Brain microvascular endothelial cell (primary cell): ENCODE results near the gene TMEM156.
"Not testable (repeated sequence)": the region's sequence is repeated elsewhere in the genome, so short reads cannot be mapped to it uniquely, and the experiment has no call there.

ENCODE experiments used
- DNase-seq: peaks from one replicate; pipeline ENCODE4 v3.0.0-alpha.2; 2020
- H3K27ac ChIP-seq: fragments of 250-450 bp; sonication (Bioruptor Pico); 2 replicates; pipeline ENCODE4 v1.5.1; 2020; ENCODE audit warnings: mild to moderate bottlenecking, moderate library complexity
- H3K27me3 ChIP-seq: fragments of 250-450 bp; sonication (Bioruptor Pico); replicated peaks from 2 replicates; pipeline ENCODE4 v1.5.1; 2020; ENCODE audit warnings: mild to moderate bottlenecking
- H3K36me3 ChIP-seq: fragments of 250-450 bp; sonication (Bioruptor Pico); replicated peaks from 2 replicates; pipeline ENCODE4 v1.5.1; 2020; ENCODE audit warnings: mild to moderate bottlenecking
- H3K4me3 ChIP-seq: 2 replicates; pipeline ENCODE4 v1.5.1; 2011; ENCODE audit warnings: low read depth, mild to moderate bottlenecking, control low read depth, low read length, moderate library complexity
- in situ Hi-C: cut with HindIII; loops from 2 replicates; pipeline ENCODE4 v1.10.0; 2017; ENCODE audit warnings: low sequenced_read_pairs, low pct_ligation_motif_present
- TF ChIP-seq, protein P1 (sequence below): IDR thresholded peaks from 2 replicates; pipeline ENCODE4 v1.5.1; 2011; ENCODE audit warnings: low read depth, mild to moderate bottlenecking, moderate library complexity, low read length, control low read depth, inconsistent platforms; ENCODE audit errors: missing control alignments

Gene TMEM156

DNA sequence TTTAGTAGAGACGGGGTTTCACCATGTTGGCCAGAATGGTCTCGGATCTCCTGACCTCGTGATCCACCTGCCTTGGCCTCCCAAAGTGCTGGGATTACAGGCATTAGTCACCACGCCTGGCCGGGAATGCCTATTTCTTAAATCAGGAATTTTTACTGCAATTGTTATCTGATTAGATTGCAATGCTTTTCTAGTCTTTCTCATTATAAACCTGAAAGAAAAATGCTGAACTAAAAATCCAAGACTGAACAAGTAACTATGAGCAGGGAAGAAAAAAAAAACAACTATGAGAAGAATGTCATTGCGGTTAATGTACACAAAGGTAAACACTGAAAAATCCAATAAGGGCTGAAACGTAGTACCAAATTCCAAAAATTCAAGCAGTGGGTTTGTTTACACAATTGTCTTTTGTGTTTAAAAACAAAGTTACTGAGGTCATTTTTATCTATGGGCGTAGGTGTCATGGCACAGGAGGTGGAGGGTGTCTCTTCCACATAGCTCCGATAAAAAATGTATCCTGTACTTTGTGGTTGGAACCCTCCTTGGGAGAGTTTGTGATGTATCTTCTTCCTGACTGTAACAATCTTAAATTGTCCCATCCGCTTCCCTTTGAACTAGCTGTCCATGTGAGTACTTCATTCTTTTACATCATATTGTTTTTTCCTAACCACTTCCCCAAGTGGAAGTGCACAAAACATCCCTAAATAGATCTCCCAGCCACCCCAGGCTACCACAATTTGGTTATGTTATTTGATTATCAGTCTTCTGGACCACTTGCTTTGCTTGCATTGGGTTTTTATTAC is 11.1 kb upstream of the TMEM156 start:
- H3K36me3 ChIP-seq: no peaks in the 10 kb centered on the region
- in situ Hi-C loops: no loop called here
- peak overlapping the region; percentile 71 for H3K4me3 ChIP-seq
- peak; percentile 66 for DNase-seq
- no peaks in the 10 kb centered on the region for H3K27me3 ChIP-seq
- peak overlapping the region; percentile 99 for H3K27ac ChIP-seq
- TF ChIP-seq, protein P1, sequence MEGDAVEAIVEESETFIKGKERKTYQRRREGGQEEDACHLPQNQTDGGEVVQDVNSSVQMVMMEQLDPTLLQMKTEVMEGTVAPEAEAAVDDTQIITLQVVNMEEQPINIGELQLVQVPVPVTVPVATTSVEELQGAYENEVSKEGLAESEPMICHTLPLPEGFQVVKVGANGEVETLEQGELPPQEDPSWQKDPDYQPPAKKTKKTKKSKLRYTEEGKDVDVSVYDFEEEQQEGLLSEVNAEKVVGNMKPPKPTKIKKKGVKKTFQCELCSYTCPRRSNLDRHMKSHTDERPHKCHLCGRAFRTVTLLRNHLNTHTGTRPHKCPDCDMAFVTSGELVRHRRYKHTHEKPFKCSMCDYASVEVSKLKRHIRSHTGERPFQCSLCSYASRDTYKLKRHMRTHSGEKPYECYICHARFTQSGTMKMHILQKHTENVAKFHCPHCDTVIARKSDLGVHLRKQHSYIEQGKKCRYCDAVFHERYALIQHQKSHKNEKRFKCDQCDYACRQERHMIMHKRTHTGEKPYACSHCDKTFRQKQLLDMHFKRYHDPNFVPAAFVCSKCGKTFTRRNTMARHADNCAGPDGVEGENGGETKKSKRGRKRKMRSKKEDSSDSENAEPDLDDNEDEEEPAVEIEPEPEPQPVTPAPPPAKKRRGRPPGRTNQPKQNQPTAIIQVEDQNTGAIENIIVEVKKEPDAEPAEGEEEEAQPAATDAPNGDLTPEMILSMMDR: no peak

DNA sequence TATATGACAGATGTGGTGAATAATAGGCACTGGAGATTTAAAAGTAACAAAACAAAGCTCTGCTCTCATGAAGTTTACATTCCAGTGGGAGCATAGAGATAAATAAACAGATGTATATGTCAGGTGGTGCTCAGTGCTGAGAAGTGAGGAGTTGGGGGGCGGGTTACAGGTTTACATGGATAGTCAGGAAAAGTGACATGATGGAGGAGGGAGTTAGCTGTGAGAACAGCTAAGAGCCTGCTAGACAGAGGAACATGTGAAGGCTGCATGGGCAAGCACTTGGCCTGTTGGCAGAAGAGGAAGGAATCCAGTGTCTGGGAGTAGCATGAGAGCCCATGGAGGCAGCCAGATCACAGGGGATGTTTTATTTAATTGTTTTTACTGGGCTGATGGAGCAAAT is 10.2 kb upstream of the TMEM156 start:
- H3K27ac ChIP-seq: peak overlapping the region; percentile 99
- in situ Hi-C loops: no loop called here

DNA sequence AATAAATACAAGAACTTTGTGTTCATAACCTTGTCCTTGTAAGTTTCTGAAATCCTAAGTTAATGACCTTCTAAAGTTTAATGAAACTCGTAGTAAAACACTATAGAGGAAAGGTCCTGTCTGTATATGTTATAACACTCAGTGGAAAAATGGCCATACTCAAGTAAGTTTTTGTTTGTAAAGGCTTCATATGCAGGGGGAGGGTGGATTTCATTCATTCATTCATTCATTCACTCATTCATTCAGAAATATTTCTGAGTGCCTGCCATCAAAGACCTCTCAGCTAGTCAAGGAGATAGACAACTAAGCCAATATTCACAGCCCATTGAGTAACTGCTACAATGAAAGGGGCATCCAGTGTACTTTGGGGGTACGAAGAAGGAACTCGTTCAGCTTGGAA is 6.9 kb upstream of the TMEM156 start:
- H3K27ac ChIP-seq: no peak overlapping the region
- H3K27me3 ChIP-seq: no peaks in the 10 kb centered on the region
- in situ Hi-C loops: no loop called here
- no peak for DNase-seq
- TF ChIP-seq, protein P1: no peak
- H3K4me3 ChIP-seq: no peak overlapping the region
- no peaks in the 10 kb centered on the region for H3K36me3 ChIP-seq

More for the DNA sequence above, 10.2 kb upstream of the TMEM156 start:
- Histone ChIP-seq H3K27me3 (no peaks in the 10 kb centered on the region), H3K4me3 (no peak overlapping the region), H3K36me3 (no peaks in the 10 kb centered on the region)
- no peak for DNase-seq
- TF ChIP-seq, protein P1: no peak

DNA sequence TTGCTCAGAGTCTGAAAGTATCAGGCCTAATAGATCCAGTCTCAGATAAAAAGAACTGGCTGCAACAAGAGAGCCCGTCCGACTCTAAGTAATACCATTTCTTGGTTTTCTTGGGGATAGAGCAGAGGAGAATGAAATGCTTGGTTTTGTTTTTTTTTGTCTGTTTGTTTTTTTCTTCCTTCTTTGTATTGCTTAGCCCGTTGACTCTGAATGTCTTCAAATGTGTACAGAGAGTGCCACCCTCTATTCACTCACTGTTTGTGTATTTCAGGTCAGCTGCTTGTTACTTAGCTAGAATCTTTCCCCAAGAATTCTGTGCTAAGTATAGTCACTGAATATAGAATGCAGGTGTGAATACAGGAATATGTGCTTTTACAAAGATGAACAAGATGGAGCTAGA is 5.7 kb upstream of the TMEM156 start:
- TF ChIP-seq, protein P1: no peak
- H3K27me3 ChIP-seq: no peaks in the 10 kb centered on the region
- peak overlapping the region; percentile 90 for H3K27ac ChIP-seq
- H3K36me3 ChIP-seq: no peaks in the 10 kb centered on the region
- H3K4me3 ChIP-seq: no peak overlapping the region
- no peak for DNase-seq
- in situ Hi-C loops: no loop called here

DNA sequence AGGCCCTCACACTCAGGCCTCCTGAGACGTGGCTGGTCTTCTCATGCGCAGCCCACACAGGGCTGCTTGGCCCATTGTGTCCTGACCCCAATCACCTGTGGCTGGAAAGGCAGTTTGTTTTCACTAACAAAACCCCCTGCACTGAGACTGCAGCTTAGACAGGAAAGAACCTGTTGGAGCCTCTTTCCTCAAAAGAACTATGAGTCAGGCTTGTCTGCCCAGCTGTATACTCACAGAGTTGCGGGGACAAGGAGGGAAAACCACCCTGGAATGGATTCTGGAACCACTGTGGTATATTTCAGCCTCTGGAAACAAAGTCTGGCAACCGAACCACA is 5.2 kb upstream of the TMEM156 start:
- Histone ChIP-seq H3K27ac (peak overlapping the region; percentile 90), H3K36me3 (no peaks in the 10 kb centered on the region), H3K4me3 (no peak overlapping the region), H3K27me3 (no peaks in the 10 kb centered on the region)
- TF ChIP-seq, protein P1: no peak
- in situ Hi-C loops: no loop called here
- DNase-seq: peak; percentile 63

DNA sequence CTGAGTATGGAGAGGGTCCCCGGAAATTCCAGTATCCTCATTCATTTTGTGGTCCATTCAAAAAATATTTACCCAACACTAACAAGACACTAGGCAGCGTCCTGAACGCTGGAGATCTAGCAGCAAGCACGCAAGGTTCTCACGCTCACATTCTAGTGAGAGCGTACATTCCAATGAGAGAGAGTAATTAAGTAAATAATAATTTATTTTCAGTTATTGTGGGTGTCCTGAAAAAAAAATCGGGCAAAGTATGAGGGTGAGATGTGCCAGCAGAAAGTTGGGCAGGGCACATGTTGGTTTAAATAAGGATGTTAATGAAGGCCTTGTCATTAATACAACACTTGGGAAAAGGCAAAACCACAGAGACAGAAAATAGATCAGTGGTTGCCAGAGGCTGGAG is 4.0 kb upstream of the TMEM156 start:
- TF ChIP-seq, protein P1: no peak
- in situ Hi-C loops: no loop called here
- Histone ChIP-seq H3K36me3 (no peaks in the 10 kb centered on the region), H3K27ac (peak overlapping the region; percentile 90), H3K27me3 (no peaks in the 10 kb centered on the region), H3K4me3 (no peak overlapping the region)
- DNase-seq: peak; percentile 95

DNA sequence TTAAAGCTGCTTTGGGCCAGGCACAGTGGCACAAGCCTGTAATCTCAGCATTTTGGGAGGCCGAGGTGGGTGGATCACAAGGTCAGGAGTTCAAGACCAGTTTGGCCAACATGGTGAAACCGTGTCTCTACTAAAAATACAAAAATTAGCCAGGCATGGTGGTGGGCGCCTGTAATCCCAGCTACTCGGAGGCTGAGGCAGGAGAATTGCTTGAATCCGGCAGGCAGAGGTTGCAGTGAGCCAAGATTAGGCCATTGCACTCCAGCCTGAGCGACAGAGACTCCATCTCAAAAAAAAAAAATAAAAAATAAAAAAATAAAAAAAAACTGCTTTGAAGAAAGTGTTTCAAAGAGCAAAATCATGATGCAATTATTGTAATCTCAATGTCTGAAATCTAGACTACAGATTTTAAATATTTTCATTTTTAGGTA is 604 bp downstream of the TMEM156 start:
- peak overlapping the region; percentile 31 for H3K4me3 ChIP-seq
- H3K36me3 ChIP-seq, in situ Hi-C loops, H3K27me3 ChIP-seq, DNase-seq: not testable (repeated sequence)
- peak overlapping the region; percentile 71 for H3K27ac ChIP-seq
